ENCODE results near the gene TLNRD1.
"Not testable (repeated sequence)": the region's sequence is repeated elsewhere in the genome, so short reads cannot be mapped to it uniquely, and the experiment has no call there.

The TLNRD1 gene

DNA sequence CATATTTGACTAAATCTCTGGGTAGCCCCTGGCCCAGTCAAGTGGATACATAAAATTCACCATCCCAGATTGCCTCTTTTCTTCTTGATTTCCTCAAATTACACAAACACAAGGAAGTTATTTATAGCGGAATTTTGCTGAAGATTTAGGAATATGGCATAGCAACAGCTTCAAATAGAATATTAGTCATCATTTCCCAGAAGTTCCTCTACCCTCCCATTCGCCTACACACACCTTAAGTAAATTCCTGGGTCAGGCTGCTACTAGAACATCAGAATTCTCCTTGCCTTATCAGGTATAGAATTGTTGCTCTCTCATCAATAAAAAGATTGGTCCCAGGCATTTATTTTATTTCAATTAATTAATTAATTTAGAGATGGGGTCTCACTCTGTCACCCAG lies 42.7 kb upstream of the TLNRD1 start:
- TF ChIP-seq, protein P1, sequence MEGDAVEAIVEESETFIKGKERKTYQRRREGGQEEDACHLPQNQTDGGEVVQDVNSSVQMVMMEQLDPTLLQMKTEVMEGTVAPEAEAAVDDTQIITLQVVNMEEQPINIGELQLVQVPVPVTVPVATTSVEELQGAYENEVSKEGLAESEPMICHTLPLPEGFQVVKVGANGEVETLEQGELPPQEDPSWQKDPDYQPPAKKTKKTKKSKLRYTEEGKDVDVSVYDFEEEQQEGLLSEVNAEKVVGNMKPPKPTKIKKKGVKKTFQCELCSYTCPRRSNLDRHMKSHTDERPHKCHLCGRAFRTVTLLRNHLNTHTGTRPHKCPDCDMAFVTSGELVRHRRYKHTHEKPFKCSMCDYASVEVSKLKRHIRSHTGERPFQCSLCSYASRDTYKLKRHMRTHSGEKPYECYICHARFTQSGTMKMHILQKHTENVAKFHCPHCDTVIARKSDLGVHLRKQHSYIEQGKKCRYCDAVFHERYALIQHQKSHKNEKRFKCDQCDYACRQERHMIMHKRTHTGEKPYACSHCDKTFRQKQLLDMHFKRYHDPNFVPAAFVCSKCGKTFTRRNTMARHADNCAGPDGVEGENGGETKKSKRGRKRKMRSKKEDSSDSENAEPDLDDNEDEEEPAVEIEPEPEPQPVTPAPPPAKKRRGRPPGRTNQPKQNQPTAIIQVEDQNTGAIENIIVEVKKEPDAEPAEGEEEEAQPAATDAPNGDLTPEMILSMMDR (IDR thresholded peaks at IDR 0.05; ENCODE audit: low read depth, low read length, missing control alignments), result no peak
- no peak overlapping the region for H3K4me3 ChIP-seq (replicated peaks; ENCODE audit: low read depth, low read length)
- no peak for DNase-seq (ENCODE audit: extremely low read depth, low read depth)

GRCh38 chr15:80958818-80959495 lies 41.8 kb upstream of the TLNRD1 start:
- no peak for DNase-seq (ENCODE audit: extremely low read depth, low read depth)
- TF ChIP-seq, protein P1 (IDR thresholded peaks at IDR 0.05; ENCODE audit: low read depth, low read length, missing control alignments), result no peak
- H3K4me3 ChIP-seq (replicated peaks; ENCODE audit: low read depth, low read length), result no peak overlapping the region

DNA sequence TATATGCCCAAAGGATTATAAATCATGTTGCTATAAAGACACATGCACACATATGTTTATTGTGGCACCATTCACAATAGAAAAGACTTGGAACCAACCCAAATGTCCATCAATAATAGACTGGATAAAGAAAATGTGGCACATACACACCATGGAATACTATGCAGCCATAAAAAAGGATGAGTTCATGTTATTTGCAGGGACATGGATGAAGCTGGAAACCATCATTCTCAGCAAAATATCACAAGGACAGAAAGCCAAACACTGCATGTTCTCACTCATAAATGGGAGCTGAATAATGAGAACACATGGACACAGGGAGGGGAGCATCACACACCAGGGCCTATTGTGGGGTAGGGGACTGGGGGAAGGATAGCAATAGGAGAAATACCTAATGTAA lies 35.3 kb upstream of the TLNRD1 start:
- not testable (repeated sequence) for DNase-seq (ENCODE audit: extremely low read depth, low read depth); H3K4me3 ChIP-seq (replicated peaks; ENCODE audit: low read depth, low read length)

DNA sequence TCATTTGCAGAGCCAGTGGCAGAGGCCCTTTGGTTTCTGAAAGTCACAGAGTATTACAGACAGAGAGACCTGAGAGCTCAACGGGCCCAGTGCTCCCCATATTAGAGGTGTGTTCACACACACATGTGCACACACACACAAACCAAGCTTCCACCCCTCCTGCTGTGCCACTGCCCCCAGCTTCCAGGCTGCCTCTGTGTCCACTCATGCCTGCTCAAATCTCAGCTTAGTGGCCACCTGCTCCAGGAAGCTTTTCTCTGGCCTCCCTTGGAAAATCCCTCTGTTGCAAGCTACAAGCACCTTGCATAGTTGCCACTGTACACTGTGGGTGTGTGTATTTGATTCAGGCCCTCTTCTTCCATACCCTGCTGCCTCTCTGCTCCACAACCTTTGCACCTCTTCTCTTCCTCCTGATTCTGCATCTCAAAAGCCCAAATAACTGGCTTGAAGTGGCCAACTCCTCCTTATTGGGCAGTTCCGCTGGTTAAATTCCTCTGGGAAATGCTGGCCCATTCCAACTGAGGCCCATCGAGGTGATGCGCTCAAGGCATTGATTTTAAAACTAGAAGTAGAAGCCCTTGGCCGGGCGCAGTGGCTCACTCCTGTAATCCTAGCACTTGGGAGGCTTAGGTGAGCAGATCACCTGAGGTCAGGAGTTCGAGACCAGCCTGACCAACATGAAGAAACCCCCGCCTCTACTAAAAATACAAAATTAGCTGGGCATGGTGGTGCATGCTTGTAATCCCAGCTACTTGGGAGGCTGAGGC lies 34.1 kb upstream of the TLNRD1 start:
- H3K4me3 ChIP-seq (replicated peaks; ENCODE audit: low read depth, low read length), result no peak overlapping the region
- DNase-seq (ENCODE audit: extremely low read depth, low read depth), result no peak

DNA sequence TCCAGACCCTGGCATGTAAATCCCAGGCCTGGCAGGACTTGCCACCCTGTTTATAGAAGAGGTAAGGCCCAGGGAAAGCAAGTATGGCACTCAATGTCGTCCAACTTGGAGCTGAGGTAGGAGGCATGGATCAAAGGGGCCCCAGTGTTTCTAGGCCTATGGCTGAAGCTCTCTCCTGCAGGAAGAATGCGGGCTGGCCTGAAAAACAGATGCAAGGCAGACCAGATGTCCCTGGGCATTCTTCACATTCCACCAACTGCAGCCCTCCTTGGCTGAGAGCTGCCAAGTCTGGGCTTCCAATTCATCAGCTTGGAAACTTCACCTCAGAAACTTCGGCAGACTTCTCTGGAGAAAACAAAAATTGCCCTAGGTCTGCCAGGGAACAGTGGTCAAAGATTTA lies 33.3 kb upstream of the TLNRD1 start:
- no peak for DNase-seq (ENCODE audit: extremely low read depth, low read depth)

More for the DNA sequence above, 34.1 kb upstream of the TLNRD1 start:
- TF ChIP-seq, protein P1 (IDR thresholded peaks at IDR 0.05; ENCODE audit: low read depth, low read length, missing control alignments), result no peak

DNA sequence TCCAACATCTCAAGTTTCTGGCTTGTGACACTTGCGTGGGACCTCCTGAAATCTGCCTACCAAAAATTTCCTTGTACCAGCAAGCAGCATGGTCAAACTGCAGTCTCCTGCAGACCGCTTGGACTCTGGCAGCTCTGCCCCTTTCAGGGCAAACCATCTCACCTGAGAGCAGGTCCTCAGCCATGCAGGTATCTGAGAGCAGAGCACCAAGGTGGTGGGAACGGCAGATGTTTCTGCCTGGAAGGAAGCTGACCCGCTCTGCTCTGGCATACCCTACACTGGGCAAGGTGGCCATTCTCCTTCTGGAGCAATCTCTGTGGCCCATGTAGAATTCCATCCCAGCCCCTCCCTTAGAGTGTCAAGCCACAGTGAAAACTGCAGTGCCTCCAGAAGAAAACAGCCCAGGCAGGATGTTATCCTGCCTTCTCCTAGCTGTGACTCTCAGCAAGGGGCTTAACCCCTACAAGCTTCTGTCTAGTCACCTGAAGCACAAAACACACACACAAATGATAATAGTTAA lies 32.7 kb upstream of the TLNRD1 start:
- DNase-seq (ENCODE audit: extremely low read depth, low read depth), result no peak
- TF ChIP-seq, protein P1 (IDR thresholded peaks at IDR 0.05; ENCODE audit: low read depth, low read length, missing control alignments), result no peak
- no peak overlapping the region for H3K4me3 ChIP-seq (replicated peaks; ENCODE audit: low read depth, low read length)

More for the DNA sequence above, 33.3 kb upstream of the TLNRD1 start:
- TF ChIP-seq, protein P1 (IDR thresholded peaks at IDR 0.05; ENCODE audit: low read depth, low read length, missing control alignments), result no peak
- H3K4me3 ChIP-seq (replicated peaks; ENCODE audit: low read depth, low read length), result no peak overlapping the region

DNA sequence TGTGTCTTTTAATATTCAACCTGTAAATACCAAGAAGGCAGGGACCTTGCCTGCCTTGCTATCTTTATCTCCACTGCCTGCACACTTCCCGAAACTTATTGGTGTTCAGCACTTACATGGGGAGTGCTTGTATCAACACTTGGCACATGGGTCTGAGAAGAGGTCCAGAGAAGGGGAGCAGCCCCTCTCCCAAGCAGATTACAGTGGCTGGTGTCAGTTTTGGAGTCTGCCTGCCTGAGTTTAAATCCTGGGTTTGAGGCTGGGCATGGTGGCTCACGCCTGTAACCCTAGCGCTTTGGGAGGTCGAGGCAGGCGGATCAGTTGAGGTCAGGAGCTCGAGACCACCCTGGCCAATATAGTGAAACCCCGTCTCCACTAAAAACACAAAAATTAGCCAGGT lies 31.4 kb upstream of the TLNRD1 start:
- DNase-seq (ENCODE audit: extremely low read depth, low read depth), result no peak
- TF ChIP-seq, protein P1 (IDR thresholded peaks at IDR 0.05; ENCODE audit: low read depth, low read length, missing control alignments), result no peak
- no peak overlapping the region for H3K4me3 ChIP-seq (replicated peaks; ENCODE audit: low read depth, low read length)

Measured in HFF-Myc (cell line).